Measurements from ENCODE around the gene KCNJ1.

- TF ChIP-seq YY1 (IDR thresholded peaks at IDR 0.05; ENCODE audit: insufficient read depth, insufficient read length): no peak
- TF ChIP-seq SUZ12 (IDR thresholded peaks at IDR 0.05; ENCODE audit: extremely low read depth, insufficient read depth, insufficient read length): no peak
Measured at GRCh38 chr11:128832121-128832497, 35.0 kb downstream of the KCNJ1 start.

Measured in NT2/D1 (cell line).